Left cardiac atrium (tissue), 4 donors: ENCODE results near the gene SH3PXD2A. TPM values are rescaled to one million over a fixed set of nuclear protein-coding genes. Genes with fewer than 3 reads are reported as not detected.
A peak's percentile ranks its signal among the peaks of the same experiment; 100 is the strongest.

Source experiments
- ATAC-seq, 2 donors: fragments of 200-7000 bp; cut with Tn5 transposase; one replicate each; pipeline ENCODE4 v1.9.1; 2020; ENCODE audit warnings: mild to moderate bottlenecking in 2 of 2, moderate library complexity in 2 of 2
- DNase-seq: peaks from one replicate; pipeline ENCODE4 v3.0.0-alpha.2; 2020
- intact Hi-C, 2 donors: fragments of 100-400 bp; cut with DNase I; formaldehyde crosslinking; loops; one replicate each; pipeline versions ENCODE4 v1.14.1 to v1.15.1; 2022 to 2023
- total RNA-seq, 2 donors: library from RNA; stranded (reverse); fragmentation: NEBNext Ultra II Directional; extraction: Animal tissue kit (Norgen Biotek cat#: 25700); gene quantifications; one replicate each; pipeline ENCODE4 v1.2.1, GENCODE V29; 2021
- donor health status: DM: no; HTN: yes; CAD: no.
- donor health status: DM: no; HTN: yes; CAD: no; lungs with severe emphysema.
- donor health status: DM: yes; HTN: yes; CAD: no.
- donor health status: Dilated cardiomyopathy.

SH3PXD2A gene
- total RNA-seq, 2 donors from 2014 or later: 24.6 to 27.7 TPM

GRCh38 chr10:103584216-103585010, 271.0 kb downstream of the SH3PXD2A start:
- DNase-seq: peak; percentile 51
- intact Hi-C loops: no loop called here
- ATAC-seq: peak; percentile 21 to 63

GRCh38 chr10:103583871-103584215, 271.5 kb downstream of the SH3PXD2A start:
- ATAC-seq: no peak
- intact Hi-C loops: no loop called here
- no peak for DNase-seq

GRCh38 chr10:103582331-103583123, 272.8 kb downstream of the SH3PXD2A start:
- intact Hi-C loops: no loop called here
- DNase-seq: no peak
- ATAC-seq: no peak

GRCh38 chr10:103581499-103581898, 273.9 kb downstream of the SH3PXD2A start:
- no peak for DNase-seq
- ATAC-seq: no peak
- intact Hi-C loops: no loop called here

GRCh38 chr10:103580430-103580829, 274.9 kb downstream of the SH3PXD2A start:
- intact Hi-C loops: no loop called here
- ATAC-seq (peak in 1 of 2 donors; percentile 73), DNase-seq (no peak)

GRCh38 chr10:103580011-103580410, 275.4 kb downstream of the SH3PXD2A start:
- no peak for ATAC-seq
- DNase-seq: no peak
- intact Hi-C loops: no loop called here

GRCh38 chr10:103578782-103579382, 276.5 kb downstream of the SH3PXD2A start:
- ATAC-seq (no peak), DNase-seq (no peak)
- intact Hi-C loops: no loop called here

GRCh38 chr10:103576862-103577261, 278.5 kb downstream of the SH3PXD2A start:
- intact Hi-C loops: no loop called here
- no peak for ATAC-seq
- DNase-seq: no peak

GRCh38 chr10:103576076-103576471, 279.3 kb downstream of the SH3PXD2A start:
- DNase-seq (no peak), ATAC-seq (no peak)
- intact Hi-C loops: no loop called here

GRCh38 chr10:103575416-103576075, 279.8 kb downstream of the SH3PXD2A start:
- no peak for ATAC-seq
- intact Hi-C loops: no loop called here

GRCh38 chr10:103574097-103575061, 281.0 kb downstream of the SH3PXD2A start:
- DNase-seq (no peak), ATAC-seq (no peak)
- intact Hi-C loops: no loop called here

More at GRCh38 chr10:103575416-103576075, 279.8 kb downstream of the SH3PXD2A start:
- no peak for DNase-seq

- ATAC-seq: no peak
- intact Hi-C loops: no loop called here
- DNase-seq: no peak
These were observed 282.2 kb downstream of the SH3PXD2A start for GRCh38 chr10:103573205-103573487.

- intact Hi-C loops: no loop called here
- no peak for DNase-seq
- no peak for ATAC-seq
These were observed 282.8 kb downstream of the SH3PXD2A start for GRCh38 chr10:103572347-103573204.

- DNase-seq (no peak), ATAC-seq (no peak)
- intact Hi-C loops: no loop called here
These were observed 283.8 kb downstream of the SH3PXD2A start for GRCh38 chr10:103571656-103571975.

- ATAC-seq (peak in 1 of 2 donors; percentile 12), DNase-seq (no peak)
- intact Hi-C loops: no loop called here
These were observed 284.3 kb downstream of the SH3PXD2A start for GRCh38 chr10:103570844-103571655.

- ATAC-seq (no peak), DNase-seq (no peak)
- intact Hi-C loops: no loop called here
These were observed 285.5 kb downstream of the SH3PXD2A start for GRCh38 chr10:103569896-103570295.

- DNase-seq: no peak
- ATAC-seq: no peak
- intact Hi-C loops: no loop called here
These were observed 286.9 kb downstream of the SH3PXD2A start for GRCh38 chr10:103568505-103568904.
